K562 (cell line): Measurements from ENCODE around the gene RPL39. TPM values are rescaled to one million over a fixed set of nuclear protein-coding genes. Genes with fewer than 3 reads are reported as not detected.

Experiments used
- ATAC-seq: fragments of 200-7000 bp; cut with Tn5 transposase; 3 replicates; pipeline ENCODE4 v1.9.1; 2020; ENCODE audit warnings: moderate library complexity
- BruUV-seq: library from RNA; stranded (reverse); fragments of 400-500 nt; replicated peaks from 2 replicates; lab custom pipeline; 2021; lab: Mats Ljungman, UMichigan
- CTCF ChIA-PET: fragments of 300-600 bp; formaldehyde crosslinking; extraction: SDS; loops from one replicate; lab custom pipeline; 2021; ENCODE audit warnings: low intra/inter-chr PET ratio; lab: Yijun Ruan, JAX
- POLR2A ChIA-PET: fragments of 300-600, 350-650 bp; sonication (Branson Sonifier 250); formaldehyde crosslinking; extraction: SDS; loops from one replicate; lab custom pipeline; 2021; ENCODE audit warnings: antibody characterized with exemption, inconsistent platforms; lab: Yijun Ruan, JAX
- DNase-seq, 4 experiments: peaks; one replicate each; pipeline versions ENCODE4 v3.0.0 to v3.0.0-alpha.2; 2011 to 2018; ENCODE audit warnings: low spot score in 3 of 4, mixed read lengths in 3 of 4; ENCODE audit errors: extremely low read depth in 1 of 4
- FAIRE-seq: peaks from 2 replicates; lab custom pipeline; 2011; peaks lifted over from hg19 to GRCh38; lab: Jason Lieb, UNC
- H2AFZ ChIP-seq: 2 replicates; pipeline ENCODE4 v1.6.0; 2011; ENCODE audit warnings: low read depth, low read length, control low read depth, inconsistent platforms
- H3K27ac ChIP-seq: fragments of 200-600 bp; 3 replicates; pipeline ENCODE4 v1.8.0; 2011; ENCODE audit warnings: low read depth, mild to moderate bottlenecking, control low read depth, inconsistent platforms, low read length, moderate library complexity, mixed read lengths; ENCODE audit errors: extremely low read depth
- H3K27me3 ChIP-seq, 2 experiments: fragments of 300-600 bp in 1 of 2; 2 replicates in 1 of 2; 3 replicates in 1 of 2; pipeline versions ENCODE4 v1.6.0 to v1.8.0; 2011; ENCODE audit warnings: inconsistent platforms in 2 of 2, low read length in 2 of 2, mild to moderate bottlenecking in 1 of 2, mixed read lengths in 1 of 2, moderate library complexity in 1 of 2; ENCODE audit not compliant: control insufficient read depth in 2 of 2, insufficient read depth in 2 of 2
- H3K36me3 ChIP-seq: fragments of 300-600 bp; 3 replicates; pipeline ENCODE4 v1.8.0; 2011; ENCODE audit warnings: mild to moderate bottlenecking, low read length, inconsistent platforms; ENCODE audit not compliant: control insufficient read depth, insufficient read depth
- H3K4me1 ChIP-seq, 2 experiments: fragments of 200-600 bp in 1 of 2; replicated peaks in 1 of 2; 2 replicates in 1 of 2; 3 replicates in 1 of 2; pipeline versions ENCODE4 v1.5.1 to v1.8.0; 2011; ENCODE audit warnings: inconsistent platforms in 2 of 2, low read length in 2 of 2, mild to moderate bottlenecking in 1 of 2, mixed read lengths in 1 of 2, moderate library complexity in 1 of 2; ENCODE audit not compliant: control insufficient read depth in 2 of 2, insufficient read depth in 2 of 2
- H3K4me2 ChIP-seq: 2 replicates; pipeline ENCODE4 v1.6.1; 2011; ENCODE audit warnings: low read length, control low read depth, inconsistent platforms, mixed read lengths; ENCODE audit not compliant: insufficient read depth
- H3K4me3 ChIP-seq: fragments of 200-600 bp; sonication (generic), shearing (Covaris generic); 2 replicates; pipeline ENCODE4 v1.5.1; 2016; ENCODE audit warnings: control low read depth, inconsistent platforms
- H3K79me2 ChIP-seq: fragments of 200-600 bp; 3 replicates; pipeline ENCODE4 v1.8.0; 2011; ENCODE audit warnings: low read length, inconsistent platforms; ENCODE audit not compliant: control insufficient read depth, insufficient read depth
- H3K9ac ChIP-seq, 2 experiments: 2 replicates each; pipeline versions ENCODE4 v1.6.0 to v1.6.1; 2011; ENCODE audit warnings: low read depth in 2 of 2, low read length in 2 of 2, control low read depth in 1 of 2, inconsistent platforms in 1 of 2, mild to moderate bottlenecking in 1 of 2, mixed read lengths in 1 of 2; ENCODE audit not compliant: insufficient read depth in 1 of 2
- H3K9me1 ChIP-seq: one replicate; pipeline ENCODE4 v1.6.0; 2011; ENCODE audit warnings: inconsistent platforms, mild to moderate bottlenecking, low read length, moderate library complexity; ENCODE audit not compliant: control insufficient read depth, insufficient read depth
- H3K9me3 ChIP-seq: replicated peaks from 2 replicates; pipeline ENCODE4 v1.5.1; 2011; ENCODE audit warnings: low read depth, low read length, inconsistent platforms; ENCODE audit not compliant: control insufficient read depth, insufficient read depth
- H4K20me1 ChIP-seq: replicated peaks from 2 replicates; pipeline ENCODE4 v1.6.1; 2011; ENCODE audit warnings: low read length, inconsistent platforms, mixed read lengths; ENCODE audit not compliant: control insufficient read depth, insufficient read depth
- CBFA2T3 ChIP-seq: fragments of 450-650 bp; IDR thresholded peaks from 2 replicates; pipeline ENCODE4 v1.6.1; 2017
- CGGBP1 ChIP-seq: fragments of 250-450 bp; sonication (Bioruptor Pico); IDR thresholded peaks from 2 replicates; pipeline ENCODE4 v1.9.0; 2021; ENCODE audit warnings: mild to moderate bottlenecking
- CSDE1 ChIP-seq, 2 experiments: fragments of 450-650 bp; IDR thresholded peaks; 2 replicates each; pipeline ENCODE4 v1.6.1; 2016; ENCODE audit warnings: mild to moderate bottlenecking in 1 of 2
- ETS2 ChIP-seq: IDR thresholded peaks from 2 replicates; pipeline ENCODE4 v1.6.1; 2016; ENCODE audit warnings: borderline replicate concordance, missing genetic modification characterization, mild to moderate bottlenecking, moderate library complexity, missing compliant biosample characterization; ENCODE audit not compliant: poor library complexity, severe bottlenecking
- FOXO4 ChIP-seq: fragments of 450-650 bp; formaldehyde crosslinking; IDR thresholded peaks from 2 replicates; pipeline ENCODE4 v1.4.0; 2020; ENCODE audit warnings: mild to moderate bottlenecking, moderate library complexity
- FUS ChIP-seq: fragments of 200-400 bp; formaldehyde crosslinking; optimal IDR thresholded peaks from 2 replicates; pipeline ENCODE3; 2017; ENCODE audit warnings: low read depth, low read length
- HNRNPL ChIP-seq: fragments of 200-400 bp; formaldehyde crosslinking; IDR thresholded peaks from 2 replicates; pipeline ENCODE4 v1.6.1; 2017; ENCODE audit warnings: low read depth, mild to moderate bottlenecking, low read length
- IRF9 ChIP-seq: fragments of 450-650 bp; IDR thresholded peaks from 2 replicates; pipeline ENCODE4 v1.6.1; 2016; ENCODE audit warnings: missing biosample characterization, missing genetic modification characterization
- MAFG ChIP-seq: fragments of 450-650 bp; conservative IDR thresholded peaks from 2 replicates; pipeline ENCODE4 v1.6.1; 2016; ENCODE audit warnings: missing genetic modification characterization, missing compliant biosample characterization
- MEIS2 ChIP-seq: fragments of 450-650 bp; IDR thresholded peaks from 2 replicates; pipeline ENCODE4 v1.6.1; 2014; ENCODE audit warnings: mild to moderate bottlenecking; ENCODE audit not compliant: partially characterized antibody
- POLR2H ChIP-seq: IDR thresholded peaks from 2 replicates; pipeline ENCODE4 v1.6.1; 2016; ENCODE audit warnings: missing genetic modification characterization, low read depth, mild to moderate bottlenecking, control low read depth, missing compliant biosample characterization, moderate library complexity
- ZNF561 ChIP-seq: fragments of 450-650 bp; formaldehyde crosslinking; conservative IDR thresholded peaks from 2 replicates; pipeline ENCODE4 v1.4.0; 2020; ENCODE audit warnings: mild to moderate bottlenecking, moderate library complexity
- WGBS: fragments of 100-300 bp; shearing (Covaris generic); methylation state at CpG from one replicate; pipeline ENCODE4 v1.1.6; 2016; ENCODE audit warnings: low coverage, mixed read lengths; ENCODE audit not compliant: insufficient coverage; ENCODE audit errors: missing lambda C conversion rate; 5-methylcytosine and 5-hydroxymethylcytosine counted together
- in situ Hi-C: fragments of 300-500 bp; cut with MboI; formaldehyde crosslinking; loops from 4 replicates; pipeline ENCODE4 v1.15.0; 2018; ENCODE audit warnings: inconsistent platforms, mixed read lengths
- intact Hi-C: fragments of 100-400 bp; cut with micrococcal nuclease; formaldehyde crosslinking; loops from 2 replicates; pipeline ENCODE4 v1.14.2; 2022
- polyA plus RNA-seq, 8 experiments: library from polyadenylated mRNA; depleted of rRNA in 4 of 8; stranded (reverse) in 5 of 8; unstranded in 3 of 8; fragments of >200 nt; fragmentation: Nextera tagmentation in 2 of 8; fragmentation: Illumina TruSeq in 1 of 8; extraction: Ambion mirVana in 2 of 8; extraction: Trizol in 1 of 8; gene quantifications; 2 replicates each; pipeline versions ENCODE4 v1.2.1 to v1.2.3, GENCODE V29; 2011 to 2014; ENCODE audit warnings: inconsistent platforms in 1 of 8, missing spikeins in 1 of 8
- total RNA-seq, 7 experiments: library from RNA; depleted of rRNA in 6 of 7; stranded (reverse); fragments of >200 nt in 6 of 7; fragmentation: Illumina TruSeq in 2 of 7; extraction: Trizol in 2 of 7; gene quantifications; 2 replicates each; pipeline versions ENCODE4 v1.2.1 to v1.2.3, GENCODE V29; 2011 to 2021; ENCODE audit warnings: low replicate concordance in 1 of 7
- TF ChIP-seq, protein P1 (sequence below): IDR thresholded peaks from 2 replicates; pipeline ENCODE4 v1.6.1; 2011; ENCODE audit not compliant: insufficient read length; ENCODE audit errors: extremely low read depth
- TF ChIP-seq, protein P2 (sequence below): fragments of 450-650 bp; IDR thresholded peaks from 2 replicates; pipeline ENCODE4 v1.6.1; 2018; ENCODE audit warnings: mild to moderate bottlenecking, low read depth; ENCODE audit not compliant: partially characterized antibody

RPL39 gene
- total and polyA plus RNA-seq, 9 of the 15 experiments (the other 6 are each of a cell fraction or from before 2014, with no cell fraction given): 1,382 to 5,043 (median 3,226) TPM

- no peak for DNase-seq
- TF ChIP-seq IRF9 (tag) (no peak), ETS2 (no peak), CBFA2T3 (no peak), FOXO4 (no peak), ZNF561 (no peak), POLR2H (tag) (no peak), CGGBP1 (CRISPR knock-in tag) (no peak), MAFG (tag) (no peak), MEIS2 (no peak), HNRNPL (no peak), FUS (no peak), CSDE1 (IDR thresholded peaks at IDR 0.05) (no peak)
- TF ChIP-seq, protein P1, sequence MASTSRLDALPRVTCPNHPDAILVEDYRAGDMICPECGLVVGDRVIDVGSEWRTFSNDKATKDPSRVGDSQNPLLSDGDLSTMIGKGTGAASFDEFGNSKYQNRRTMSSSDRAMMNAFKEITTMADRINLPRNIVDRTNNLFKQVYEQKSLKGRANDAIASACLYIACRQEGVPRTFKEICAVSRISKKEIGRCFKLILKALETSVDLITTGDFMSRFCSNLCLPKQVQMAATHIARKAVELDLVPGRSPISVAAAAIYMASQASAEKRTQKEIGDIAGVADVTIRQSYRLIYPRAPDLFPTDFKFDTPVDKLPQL: no peak
- TF ChIP-seq, protein P2, sequence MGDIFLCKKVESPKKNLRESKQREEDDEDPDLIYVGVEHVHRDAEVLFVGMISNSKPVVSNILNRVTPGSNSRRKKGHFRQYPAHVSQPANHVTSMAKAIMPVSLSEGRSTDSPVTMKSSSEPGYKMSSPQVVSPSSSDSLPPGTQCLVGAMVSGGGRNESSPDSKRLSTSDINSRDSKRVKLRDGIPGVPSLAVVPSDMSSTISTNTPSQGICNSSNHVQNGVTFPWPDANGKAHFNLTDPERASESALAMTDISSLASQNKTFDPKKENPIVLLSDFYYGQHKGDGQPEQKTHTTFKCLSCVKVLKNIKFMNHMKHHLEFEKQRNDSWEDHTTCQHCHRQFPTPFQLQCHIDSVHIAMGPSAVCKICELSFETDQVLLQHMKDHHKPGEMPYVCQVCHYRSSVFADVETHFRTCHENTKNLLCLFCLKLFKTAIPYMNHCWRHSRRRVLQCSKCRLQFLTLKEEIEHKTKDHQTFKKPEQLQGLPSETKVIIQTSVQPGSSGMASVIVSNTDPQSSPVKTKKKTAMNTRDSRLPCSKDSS: no peak
- TF ChIP-seq, all 486 proteins: peak for 0
- H3K4me3 ChIP-seq: no peak overlapping the region
- ATAC-seq (no peak), FAIRE-seq (no peak)
- H3K79me2 ChIP-seq: no peaks in the 10 kb centered on the region
- no peak overlapping the region for H2AFZ ChIP-seq
- H4K20me1 ChIP-seq: no peaks in the 10 kb centered on the region; the same call in 1 of the 2 replicates
- peaks cover 0 to 24% of the 10 kb centered on the region in 2 experiments; a peak in 3 of 5 replicates for H3K4me1 ChIP-seq
- in situ Hi-C loops (loop anchor here (10.0 kb wide), 1 partner anchor 245 kb away; no protein-coding TSS in a partner anchor), intact Hi-C loops (no loop called here)
- no peak overlapping the region for H3K9ac ChIP-seq
- H3K9me1 ChIP-seq: no peaks in the 10 kb centered on the region
- H3K27me3 ChIP-seq: no peaks in the 10 kb centered on the region
- no peaks in the 10 kb centered on the region for H3K36me3 ChIP-seq
- ChIA-PET POLR2A (interaction anchor here (0.6 to 0.8 kb wide), 4 partner anchors 31 to 1189 kb away, joined by 3 to 4 read pairs (median 3); partner anchors contain the start of gene RPL39), CTCF (interaction anchor here (0.6 to 0.9 kb wide), 2 partner anchors 30 to 31 kb away, joined by 3 to 6 read pairs; partner anchors contain the start of gene RPL39)
- BruUV-seq: no TSS peak
- H3K9me3 ChIP-seq: no peaks in the 10 kb centered on the region
- H3K4me2 ChIP-seq: no peak overlapping the region
- 49% methylated on average over 11 of the region's 18 CpGs for WGBS
- no peak overlapping the region for H3K27ac ChIP-seq
Measured at GRCh38 chrX:119760026-119760877, 31.2 kb downstream of the RPL39 start.
